Liver (tissue), 9 donors: ENCODE data around the gene MAPK8IP2. TPM values are rescaled to one million over a fixed set of nuclear protein-coding genes. Genes with fewer than 3 reads are reported as not detected.

Experiments
- DNase-seq: peaks from one replicate; pipeline ENCODE4 v3.0.0-alpha.2; 2017; ENCODE audit warnings: low spot score
- H3K27ac ChIP-seq, 2 donors: one replicate each; pipeline ENCODE4 v1.7.0; 2013; ENCODE audit warnings: inconsistent platforms in 2 of 2, low read length in 2 of 2, control low read depth in 1 of 2, low read depth in 1 of 2, mild to moderate bottlenecking in 1 of 2
- H3K27me3 ChIP-seq, 4 donors: one replicate each; pipeline versions ENCODE4 v1.6.1 to v1.7.0; 2013; ENCODE audit warnings: low read length in 3 of 4, inconsistent platforms in 1 of 4, mild to moderate bottlenecking in 1 of 4, moderate library complexity in 1 of 4; ENCODE audit not compliant: control insufficient read depth in 4 of 4, insufficient read depth in 4 of 4
- H3K36me3 ChIP-seq, 4 donors: one replicate each; pipeline versions ENCODE4 v1.6.1 to v1.7.0; 2013; ENCODE audit warnings: low read length in 3 of 4, mild to moderate bottlenecking in 3 of 4, low read depth in 1 of 4, moderate library complexity in 1 of 4; ENCODE audit not compliant: control insufficient read depth in 4 of 4, insufficient read depth in 3 of 4
- H3K4me1 ChIP-seq, 4 donors: one replicate each; pipeline versions ENCODE4 v1.6.1 to v1.7.0; 2013; ENCODE audit warnings: low read length in 3 of 4, mild to moderate bottlenecking in 3 of 4, moderate library complexity in 1 of 4; ENCODE audit not compliant: control insufficient read depth in 4 of 4, insufficient read depth in 4 of 4
- H3K4me3 ChIP-seq, 3 donors: one replicate each; pipeline versions ENCODE4 v1.6.1 to v1.7.0; 2013; ENCODE audit warnings: low read length in 3 of 3, control low read depth in 1 of 3, low read depth in 1 of 3, mild to moderate bottlenecking in 1 of 3
- H3K9ac ChIP-seq, 2 donors: one replicate each; pipeline ENCODE4 v1.7.0; 2013; ENCODE audit warnings: low read length in 2 of 2, mild to moderate bottlenecking in 2 of 2, moderate library complexity in 2 of 2, control low read depth in 1 of 2, low read depth in 1 of 2
- H3K9me3 ChIP-seq, 4 donors: one replicate each; pipeline versions ENCODE4 v1.6.1 to v1.7.0; 2013; ENCODE audit warnings: low read length in 3 of 4; ENCODE audit not compliant: control insufficient read depth in 4 of 4
- EGR1 ChIP-seq, 2 donors: IDR thresholded peaks; 2 replicates each; pipeline ENCODE4 v1.6.1; 2016 to 2018; ENCODE audit warnings: antibody characterized with exemption in 2 of 2, low read depth in 2 of 2
- GABPA ChIP-seq, 2 donors: IDR thresholded peaks in 1 of 2; conservative IDR thresholded peaks in 1 of 2; 2 replicates each; pipeline ENCODE4 v1.6.1; 2016; ENCODE audit warnings: antibody characterized with exemption in 2 of 2, mild to moderate bottlenecking in 1 of 2, moderate library complexity in 1 of 2
- HNF4A ChIP-seq, 2 donors: conservative IDR thresholded peaks; 2 replicates each; pipeline ENCODE4 v1.6.1; 2016; ENCODE audit warnings: antibody characterized with exemption in 2 of 2, mild to moderate bottlenecking in 2 of 2
- HNF4G ChIP-seq: IDR thresholded peaks from 2 replicates; pipeline ENCODE4 v1.6.1; 2016; ENCODE audit warnings: antibody characterized with exemption
- JUND ChIP-seq, 2 donors: IDR thresholded peaks; 2 replicates each; pipeline ENCODE4 v1.6.1; 2016; ENCODE audit warnings: antibody characterized with exemption in 2 of 2
- NR2F2 ChIP-seq: IDR thresholded peaks from 2 replicates; pipeline ENCODE4 v1.6.1; 2016; ENCODE audit warnings: antibody characterized with exemption
- RAD21 ChIP-seq, 2 donors: IDR thresholded peaks; 2 replicates each; pipeline ENCODE4 v1.6.1; 2016; ENCODE audit warnings: antibody characterized with exemption in 2 of 2, mild to moderate bottlenecking in 2 of 2
- RXRA ChIP-seq, 2 donors: IDR thresholded peaks; 2 replicates each; pipeline ENCODE4 v1.6.1; 2017 to 2018; ENCODE audit warnings: antibody characterized with exemption in 2 of 2, mild to moderate bottlenecking in 1 of 2
- SP1 ChIP-seq: IDR thresholded peaks from 2 replicates; pipeline ENCODE4 v1.6.1; 2018; ENCODE audit warnings: antibody characterized with exemption, mild to moderate bottlenecking
- TAF1 ChIP-seq: conservative IDR thresholded peaks from 2 replicates; pipeline ENCODE4 v1.6.1; 2016; ENCODE audit warnings: antibody characterized with exemption, mild to moderate bottlenecking
- YY1 ChIP-seq: IDR thresholded peaks from 2 replicates; pipeline ENCODE4 v1.6.1; 2016; ENCODE audit warnings: antibody characterized with exemption, mild to moderate bottlenecking
- WGBS: extraction: QIAGEN DNeasy Blood & Tissue Kit; methylation state at CpG from one replicate; pipeline ENCODE4 v1.1.7; 2013; 5-methylcytosine and 5-hydroxymethylcytosine counted together
- polyA plus RNA-seq, 2 donors: library from polyadenylated mRNA; stranded (reverse) in 1 of 2; unstranded in 1 of 2; fragments of 200-250 nt in 1 of 2; fragments of >200 nt in 1 of 2; fragmentation: Nextera tagmentation in 1 of 2; extraction: Ambion mirVana in 1 of 2; gene quantifications; one replicate each; pipeline versions ENCODE4 v1.2.1 to v1.2.3, GENCODE V29; 2013 to 2015
- total RNA-seq, 2 donors: library from RNA; depleted of rRNA; stranded (reverse); fragments of >200 nt; gene quantifications; one replicate each; pipeline ENCODE4 v1.2.3, GENCODE V29; 2014
- TF ChIP-seq, protein P1 (sequence below): IDR thresholded peaks from 2 replicates; pipeline ENCODE4 v1.6.1; 2016; ENCODE audit warnings: antibody characterized with exemption
- TF ChIP-seq, protein P2 (sequence below): IDR thresholded peaks from 2 replicates; pipeline ENCODE4 v1.6.1; 2016; ENCODE audit warnings: antibody characterized with exemption
- TF ChIP-seq, protein P3 (sequence below): IDR thresholded peaks from 2 replicates; pipeline ENCODE4 v1.6.1; 2016; ENCODE audit warnings: antibody characterized with exemption
- TF ChIP-seq, protein P4 (sequence below): fragments of 150-350 bp; IDR thresholded peaks from 2 replicates; pipeline ENCODE4 v1.5.1; 2017; ENCODE audit warnings: improper control_type of control experiment, low read depth, low read length; ENCODE audit not compliant: missing input control
- TF ChIP-seq, protein P5 (sequence below): IDR thresholded peaks from 2 replicates; pipeline ENCODE4 v1.6.1; 2016; ENCODE audit warnings: antibody characterized with exemption, mild to moderate bottlenecking
- donor health status: healthy.
- donor health status: healthy.
- donor health status: healthy.
- donor health status: healthy.
- donor health status: healthy.

MAPK8IP2 gene
- total and polyA plus RNA-seq, 4 donors = 0.04 to 0.37 (median 0.13) TPM

DNA sequence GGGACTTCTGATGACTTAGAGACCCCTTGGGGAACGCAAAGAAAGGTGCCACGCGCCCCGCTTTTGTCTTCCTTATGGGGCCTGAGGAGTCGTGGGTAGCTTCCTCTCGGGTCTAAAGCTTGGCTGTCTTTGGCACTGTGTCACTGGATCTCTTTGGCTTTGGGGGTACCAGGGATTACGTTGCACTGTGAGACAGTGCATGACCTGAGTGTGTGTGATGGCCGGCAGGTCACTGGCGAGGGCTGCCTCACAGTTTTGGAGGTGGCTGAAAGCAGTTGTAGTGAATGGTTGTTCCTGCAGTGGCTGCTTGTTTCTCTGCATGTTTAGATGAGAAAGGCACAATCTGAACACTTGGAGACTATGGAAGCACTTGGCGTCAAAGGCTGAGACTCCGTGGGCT is 33.2 kb downstream of the MAPK8IP2 start:
- Histone ChIP-seq H3K9ac (no peak overlapping the region), H3K9me3 (no peaks in the 10 kb centered on the region), H3K4me3 (no peak overlapping the region), H3K4me1 (peaks cover 2 to 8% (median 4%) of the 10 kb centered on the region in 4 donors), H3K27me3 (no peaks in the 10 kb centered on the region), H3K36me3 (no peaks in the 10 kb centered on the region), H3K27ac (no peak overlapping the region)
- WGBS = 96% methylated on average over 11 of the region's 11 CpGs
- DNase-seq = no peak
- TF ChIP-seq, protein P1, sequence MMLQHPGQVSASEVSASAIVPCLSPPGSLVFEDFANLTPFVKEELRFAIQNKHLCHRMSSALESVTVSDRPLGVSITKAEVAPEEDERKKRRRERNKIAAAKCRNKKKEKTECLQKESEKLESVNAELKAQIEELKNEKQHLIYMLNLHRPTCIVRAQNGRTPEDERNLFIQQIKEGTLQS = no peak
- no peak for TF ChIP-seq YY1
- TF ChIP-seq, protein P2, sequence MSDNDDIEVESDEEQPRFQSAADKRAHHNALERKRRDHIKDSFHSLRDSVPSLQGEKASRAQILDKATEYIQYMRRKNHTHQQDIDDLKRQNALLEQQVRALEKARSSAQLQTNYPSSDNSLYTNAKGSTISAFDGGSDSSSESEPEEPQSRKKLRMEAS = no peak
- TF ChIP-seq RXRA (IDR thresholded peaks at IDR 0.05) = no peak
- TF ChIP-seq NR2F2 = no peak
- TF ChIP-seq EGR1 (IDR thresholded peaks at IDR 0.05; ENCODE audit: low read depth in 2 of 2) = no peak
- TF ChIP-seq SP1 = no peak
- TF ChIP-seq TAF1 = no peak
- TF ChIP-seq, protein P3, sequence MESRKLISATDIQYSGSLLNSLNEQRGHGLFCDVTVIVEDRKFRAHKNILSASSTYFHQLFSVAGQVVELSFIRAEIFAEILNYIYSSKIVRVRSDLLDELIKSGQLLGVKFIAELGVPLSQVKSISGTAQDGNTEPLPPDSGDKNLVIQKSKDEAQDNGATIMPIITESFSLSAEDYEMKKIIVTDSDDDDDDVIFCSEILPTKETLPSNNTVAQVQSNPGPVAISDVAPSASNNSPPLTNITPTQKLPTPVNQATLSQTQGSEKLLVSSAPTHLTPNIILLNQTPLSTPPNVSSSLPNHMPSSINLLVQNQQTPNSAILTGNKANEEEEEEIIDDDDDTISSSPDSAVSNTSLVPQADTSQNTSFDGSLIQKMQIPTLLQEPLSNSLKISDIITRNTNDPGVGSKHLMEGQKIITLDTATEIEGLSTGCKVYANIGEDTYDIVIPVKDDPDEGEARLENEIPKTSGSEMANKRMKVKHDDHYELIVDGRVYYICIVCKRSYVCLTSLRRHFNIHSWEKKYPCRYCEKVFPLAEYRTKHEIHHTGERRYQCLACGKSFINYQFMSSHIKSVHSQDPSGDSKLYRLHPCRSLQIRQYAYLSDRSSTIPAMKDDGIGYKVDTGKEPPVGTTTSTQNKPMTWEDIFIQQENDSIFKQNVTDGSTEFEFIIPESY = no peak

DNA sequence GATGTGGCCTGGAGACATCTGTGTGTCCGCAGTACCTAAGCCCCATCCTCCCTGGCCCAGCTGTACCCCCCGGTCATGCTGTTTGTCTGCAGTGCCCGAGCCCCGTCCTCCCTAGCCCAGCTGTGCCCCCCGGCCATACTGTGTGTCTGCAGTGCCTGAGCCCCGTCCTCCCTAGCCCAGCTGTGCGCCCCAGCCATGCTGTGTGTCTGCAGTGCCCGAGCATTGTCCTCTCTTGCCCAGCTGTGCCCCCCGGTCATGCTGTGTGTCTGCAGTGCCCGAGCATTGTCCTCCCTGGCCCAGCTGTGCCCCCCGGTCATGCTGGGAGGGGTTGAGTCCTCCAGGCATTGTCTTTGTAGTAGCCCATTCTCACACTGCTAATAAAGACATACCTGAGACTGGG is 35.0 kb downstream of the MAPK8IP2 start:
- H3K9ac ChIP-seq = no peak overlapping the region
- WGBS = 94% methylated on average over 11 of the region's 11 CpGs
- DNase-seq = no peak

More for the DNA sequence above, 35.0 kb downstream of the MAPK8IP2 start:
- Histone ChIP-seq H3K9me3 (no peaks in the 10 kb centered on the region), H3K36me3 (no peaks in the 10 kb centered on the region), H3K27me3 (no peaks in the 10 kb centered on the region), H3K4me3 (no peak overlapping the region), H3K4me1 (peaks cover 0 to 8% (median 2%) of the 10 kb centered on the region in 4 donors), H3K27ac (no peak overlapping the region)
- TF ChIP-seq TAF1 (no peak), YY1 (no peak), EGR1 (IDR thresholded peaks at IDR 0.05; ENCODE audit: low read depth in 2 of 2) (no peak), RAD21 (IDR thresholded peaks at IDR 0.05) (no peak), GABPA (IDR thresholded peaks at IDR 0.05 in 1 of 2, conservative IDR thresholded peaks at IDR 0.05 in 1 of 2) (no peak), HNF4A (conservative IDR thresholded peaks at IDR 0.05) (no peak), HNF4G (no peak), JUND (IDR thresholded peaks at IDR 0.05) (no peak)
- TF ChIP-seq, protein P1 = no peak
- TF ChIP-seq, protein P4, sequence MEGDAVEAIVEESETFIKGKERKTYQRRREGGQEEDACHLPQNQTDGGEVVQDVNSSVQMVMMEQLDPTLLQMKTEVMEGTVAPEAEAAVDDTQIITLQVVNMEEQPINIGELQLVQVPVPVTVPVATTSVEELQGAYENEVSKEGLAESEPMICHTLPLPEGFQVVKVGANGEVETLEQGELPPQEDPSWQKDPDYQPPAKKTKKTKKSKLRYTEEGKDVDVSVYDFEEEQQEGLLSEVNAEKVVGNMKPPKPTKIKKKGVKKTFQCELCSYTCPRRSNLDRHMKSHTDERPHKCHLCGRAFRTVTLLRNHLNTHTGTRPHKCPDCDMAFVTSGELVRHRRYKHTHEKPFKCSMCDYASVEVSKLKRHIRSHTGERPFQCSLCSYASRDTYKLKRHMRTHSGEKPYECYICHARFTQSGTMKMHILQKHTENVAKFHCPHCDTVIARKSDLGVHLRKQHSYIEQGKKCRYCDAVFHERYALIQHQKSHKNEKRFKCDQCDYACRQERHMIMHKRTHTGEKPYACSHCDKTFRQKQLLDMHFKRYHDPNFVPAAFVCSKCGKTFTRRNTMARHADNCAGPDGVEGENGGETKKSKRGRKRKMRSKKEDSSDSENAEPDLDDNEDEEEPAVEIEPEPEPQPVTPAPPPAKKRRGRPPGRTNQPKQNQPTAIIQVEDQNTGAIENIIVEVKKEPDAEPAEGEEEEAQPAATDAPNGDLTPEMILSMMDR = no peak
- TF ChIP-seq, protein P5, sequence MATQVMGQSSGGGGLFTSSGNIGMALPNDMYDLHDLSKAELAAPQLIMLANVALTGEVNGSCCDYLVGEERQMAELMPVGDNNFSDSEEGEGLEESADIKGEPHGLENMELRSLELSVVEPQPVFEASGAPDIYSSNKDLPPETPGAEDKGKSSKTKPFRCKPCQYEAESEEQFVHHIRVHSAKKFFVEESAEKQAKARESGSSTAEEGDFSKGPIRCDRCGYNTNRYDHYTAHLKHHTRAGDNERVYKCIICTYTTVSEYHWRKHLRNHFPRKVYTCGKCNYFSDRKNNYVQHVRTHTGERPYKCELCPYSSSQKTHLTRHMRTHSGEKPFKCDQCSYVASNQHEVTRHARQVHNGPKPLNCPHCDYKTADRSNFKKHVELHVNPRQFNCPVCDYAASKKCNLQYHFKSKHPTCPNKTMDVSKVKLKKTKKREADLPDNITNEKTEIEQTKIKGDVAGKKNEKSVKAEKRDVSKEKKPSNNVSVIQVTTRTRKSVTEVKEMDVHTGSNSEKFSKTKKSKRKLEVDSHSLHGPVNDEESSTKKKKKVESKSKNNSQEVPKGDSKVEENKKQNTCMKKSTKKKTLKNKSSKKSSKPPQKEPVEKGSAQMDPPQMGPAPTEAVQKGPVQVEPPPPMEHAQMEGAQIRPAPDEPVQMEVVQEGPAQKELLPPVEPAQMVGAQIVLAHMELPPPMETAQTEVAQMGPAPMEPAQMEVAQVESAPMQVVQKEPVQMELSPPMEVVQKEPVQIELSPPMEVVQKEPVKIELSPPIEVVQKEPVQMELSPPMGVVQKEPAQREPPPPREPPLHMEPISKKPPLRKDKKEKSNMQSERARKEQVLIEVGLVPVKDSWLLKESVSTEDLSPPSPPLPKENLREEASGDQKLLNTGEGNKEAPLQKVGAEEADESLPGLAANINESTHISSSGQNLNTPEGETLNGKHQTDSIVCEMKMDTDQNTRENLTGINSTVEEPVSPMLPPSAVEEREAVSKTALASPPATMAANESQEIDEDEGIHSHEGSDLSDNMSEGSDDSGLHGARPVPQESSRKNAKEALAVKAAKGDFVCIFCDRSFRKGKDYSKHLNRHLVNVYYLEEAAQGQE = no peak
- TF ChIP-seq, protein P3 = no peak
